ENCODE data around the gene TCFL5.

The TCFL5 gene

GRCh38 chr20:62881662-62882395, 20.2 kb upstream of the TCFL5 start:
- Histone ChIP-seq H3K4me3 (ENCODE audit: low read length) (no peak overlapping the region), H3K27me3 (replicated peaks; ENCODE audit: insufficient read depth, low read length) (no peaks in the 10 kb centered on the region), H2AFZ (ENCODE audit: low read length) (no peak overlapping the region), H3K27ac (ENCODE audit: low read length) (no peak overlapping the region), H4K20me1 (ENCODE audit: insufficient read depth, low read length) (no peaks in the 10 kb centered on the region), H3K9me3 (replicated peaks; ENCODE audit: insufficient read depth, low read length) (no peaks in the 10 kb centered on the region), H3K9me2 (replicated peaks; ENCODE audit: insufficient read depth, low read length) (no peaks in the 10 kb centered on the region), H3K36me3 (replicated peaks; ENCODE audit: insufficient read depth, low read length) (no peaks in the 10 kb centered on the region), H3K4me2 (ENCODE audit: low read depth, low read length) (no peak overlapping the region), H3K4me1 (ENCODE audit: low read length) (peaks cover 10% of the 10 kb centered on the region), H3K79me2 (ENCODE audit: low read length) (no peaks in the 10 kb centered on the region), H3K9ac (ENCODE audit: low read length) (no peak overlapping the region), H3F3A (ENCODE audit: insufficient read depth, low read length) (peaks cover 11% of the 10 kb centered on the region)
- no peak for TF ChIP-seq EZH2 (optimal IDR thresholded peaks at IDR 0.05; ENCODE audit: low read depth, low read length)
- DNase-seq = no peak

- DNase-seq = no peak
- no peaks in the 10 kb centered on the region for H3K79me2 ChIP-seq (ENCODE audit: low read length)
- H2AFZ ChIP-seq (ENCODE audit: low read length) = no peak overlapping the region
- H3K4me2 ChIP-seq (ENCODE audit: low read depth, low read length) = no peak overlapping the region
- no peak overlapping the region for H3K4me3 ChIP-seq (ENCODE audit: low read length)
- H3K9me2 ChIP-seq (replicated peaks; ENCODE audit: insufficient read depth, low read length) = no peaks in the 10 kb centered on the region
- no peaks in the 10 kb centered on the region for H3K9me3 ChIP-seq (replicated peaks; ENCODE audit: insufficient read depth, low read length)
- peaks cover 7% of the 10 kb centered on the region for H3K4me1 ChIP-seq (ENCODE audit: low read length)
- TF ChIP-seq CTCF (IDR thresholded peaks at IDR 0.05; ENCODE audit: low read length) (no peak), EZH2phosphoT487 (IDR thresholded peaks at IDR 0.05; ENCODE audit: low read length) (no peak), EZH2 (optimal IDR thresholded peaks at IDR 0.05; ENCODE audit: low read depth, low read length) (no peak)
- H3K27me3 ChIP-seq (replicated peaks; ENCODE audit: insufficient read depth, low read length) = no peaks in the 10 kb centered on the region
- H3K27ac ChIP-seq (ENCODE audit: low read length) = no peak overlapping the region
- no peaks in the 10 kb centered on the region for H3K36me3 ChIP-seq (replicated peaks; ENCODE audit: insufficient read depth, low read length)
- no peaks in the 10 kb centered on the region for H4K20me1 ChIP-seq (ENCODE audit: insufficient read depth, low read length)
- peaks cover 6% of the 10 kb centered on the region; the same call in 1 of the 2 replicates for H3F3A ChIP-seq (ENCODE audit: insufficient read depth, low read length)
- no peak overlapping the region for H3K9ac ChIP-seq (ENCODE audit: low read length)
These were observed 19.5 kb upstream of the TCFL5 start for GRCh38 chr20:62880935-62881661.

- Histone ChIP-seq H3K9me3 (replicated peaks; ENCODE audit: insufficient read depth, low read length) (no peaks in the 10 kb centered on the region), H3K79me2 (ENCODE audit: low read length) (no peaks in the 10 kb centered on the region), H2AFZ (ENCODE audit: low read length) (no peak overlapping the region), H3K4me1 (ENCODE audit: low read length) (no peaks in the 10 kb centered on the region), H4K20me1 (ENCODE audit: insufficient read depth, low read length) (no peaks in the 10 kb centered on the region), H3F3A (ENCODE audit: insufficient read depth, low read length) (no peaks in the 10 kb centered on the region), H3K9me2 (replicated peaks; ENCODE audit: insufficient read depth, low read length) (no peaks in the 10 kb centered on the region), H3K27me3 (replicated peaks; ENCODE audit: insufficient read depth, low read length) (no peaks in the 10 kb centered on the region), H3K36me3 (replicated peaks; ENCODE audit: insufficient read depth, low read length) (no peaks in the 10 kb centered on the region), H3K9ac (ENCODE audit: low read length) (no peak overlapping the region), H3K27ac (ENCODE audit: low read length) (no peak overlapping the region), H3K4me2 (ENCODE audit: low read depth, low read length) (no peak overlapping the region), H3K4me3 (ENCODE audit: low read length) (no peak overlapping the region)
- DNase-seq = no peak
- TF ChIP-seq EZH2phosphoT487 (IDR thresholded peaks at IDR 0.05; ENCODE audit: low read length) (no peak), EZH2 (optimal IDR thresholded peaks at IDR 0.05; ENCODE audit: low read depth, low read length) (no peak), CTCF (IDR thresholded peaks at IDR 0.05; ENCODE audit: low read length) (no peak)
These were observed 18.7 kb upstream of the TCFL5 start for GRCh38 chr20:62880147-62880934.
